ENCODE results near the gene CXCL13.

GRCh38 chr4:77595364-77595973 is 10.2 kb upstream of the CXCL13 start:
- TF ChIP-seq CTCF (conservative IDR thresholded peaks at IDR 0.05), result no peak
- no peak for TF ChIP-seq EZH2 (IDR thresholded peaks at IDR 0.05; ENCODE audit: low read depth)

Data from PC-9 (cell line).